Measurements from ENCODE around the gene ZG16B. TPM values are rescaled to one million over a fixed set of nuclear protein-coding genes. Genes with fewer than 3 reads are reported as not detected.

Gene ZG16B
- total RNA-seq, 6 experiments from 2014 or later: 0.24 to 1.6 (median 0.50) TPM; not detected in 2

GRCh38 chr16:2787406-2787805 lies 42.7 kb upstream of the ZG16B start, which contains the start of gene PRSS33:
Gene PRSS33 (minus strand): TSS chr16:2787560. CDS start chr16:2786547, 1,013 bp downstream.
- H3K9me3 ChIP-seq: no peaks in the 10 kb centered on the region
- peaks cover 0 to 4% (median 0%) of the 10 kb centered on the region in 4 donors for H3K4me1 ChIP-seq
- H3K36me3 ChIP-seq: no peaks in the 10 kb centered on the region
- DNase-seq: no peak
- intact Hi-C loops (cut with DNase I): no loop called here
- peaks cover 0 to 12% of the 10 kb centered on the region in 2 donors for H3K27me3 ChIP-seq
- no peak within 1 kb of the TSS for H3K4me3 ChIP-seq
- ATAC-seq: no peak
- H3K27ac ChIP-seq: no peak within 1 kb of the TSS
- 19% methylated on average over 7 of the region's 10 CpGs for WGBS (ENCODE audit: insufficient coverage, low coverage, low lambda C conversion rate, missing lambda C conversion rate)
- TF ChIP-seq CTCF (IDR thresholded peaks at IDR 0.05): no peak
- TF ChIP-seq POLR2A (IDR thresholded peaks at IDR 0.05): no peak

GRCh38 chr16:2787961-2788360 lies 42.1 kb upstream of the ZG16B start:
- 7% methylated on average over 3 of the region's 7 CpGs for WGBS (ENCODE audit: insufficient coverage, low coverage, low lambda C conversion rate, missing lambda C conversion rate)
- Histone ChIP-seq H3K9me3 (no peaks in the 10 kb centered on the region), H3K27ac (no peak overlapping the region), H3K4me3 (no peak overlapping the region), H3K4me1 (peaks cover 0 to 4% (median 0%) of the 10 kb centered on the region in 4 donors), H3K27me3 (peaks cover 0 to 12% of the 10 kb centered on the region in 2 donors), H3K36me3 (no peaks in the 10 kb centered on the region)
- DNase-seq (no peak), ATAC-seq (no peak)
- TF ChIP-seq POLR2A (IDR thresholded peaks at IDR 0.05) (no peak), CTCF (IDR thresholded peaks at IDR 0.05) (no peak)
- intact Hi-C loops (cut with DNase I): no loop called here

GRCh38 chr16:2790631-2791030 lies 39.5 kb upstream of the ZG16B start:
- 80% methylated on average over 2 of the region's 5 CpGs for WGBS (ENCODE audit: insufficient coverage, low coverage, low lambda C conversion rate, missing lambda C conversion rate)

GRCh38 chr16:2791174-2791573 lies 38.9 kb upstream of the ZG16B start:
- H3K36me3 ChIP-seq: no peaks in the 10 kb centered on the region
- H3K27ac ChIP-seq: no peak overlapping the region
- DNase-seq (peak in 1 of 3 donors; percentile 33), ATAC-seq (no peak)
- TF ChIP-seq POLR2A (IDR thresholded peaks at IDR 0.05) (no peak), CTCF (IDR thresholded peaks at IDR 0.05) (no peak)
- no peak overlapping the region for H3K4me3 ChIP-seq
- no peaks in the 10 kb centered on the region for H3K4me1 ChIP-seq
- peaks cover 0 to 4% of the 10 kb centered on the region in 2 donors for H3K27me3 ChIP-seq
- no peaks in the 10 kb centered on the region for H3K9me3 ChIP-seq
- WGBS (ENCODE audit: insufficient coverage, low coverage, low lambda C conversion rate, missing lambda C conversion rate): 67% methylated on average over 4 of the region's 8 CpGs
- intact Hi-C loops (cut with DNase I): no loop called here

More at GRCh38 chr16:2790631-2791030, 39.5 kb upstream of the ZG16B start:
- Histone ChIP-seq H3K9me3 (no peaks in the 10 kb centered on the region), H3K36me3 (no peaks in the 10 kb centered on the region), H3K4me1 (no peaks in the 10 kb centered on the region), H3K27ac (no peak overlapping the region), H3K27me3 (peaks cover 0 to 9% of the 10 kb centered on the region in 2 donors), H3K4me3 (no peak overlapping the region)
- ATAC-seq: no peak
- peak in 1 of 3 donors; percentile 16 for DNase-seq
- intact Hi-C loops (cut with DNase I): no loop called here
- TF ChIP-seq POLR2A (IDR thresholded peaks at IDR 0.05) (no peak), CTCF (IDR thresholded peaks at IDR 0.05) (no peak)

- intact Hi-C loops (cut with DNase I): no loop called here
- H3K36me3 ChIP-seq: no peaks in the 10 kb centered on the region
- H3K27me3 ChIP-seq: no peaks in the 10 kb centered on the region
- no peaks in the 10 kb centered on the region for H3K9me3 ChIP-seq
- TF ChIP-seq CTCF (IDR thresholded peaks at IDR 0.05) (no peak), POLR2A (IDR thresholded peaks at IDR 0.05) (no peak)
- 63% methylated on average over 10 of the region's 10 CpGs for WGBS (ENCODE audit: insufficient coverage, low coverage, low lambda C conversion rate, missing lambda C conversion rate)
- H3K4me1 ChIP-seq: no peaks in the 10 kb centered on the region
- H3K4me3 ChIP-seq: no peak overlapping the region
- ATAC-seq (no peak), DNase-seq (no peak)
- no peak overlapping the region for H3K27ac ChIP-seq
These were observed 37.2 kb upstream of the ZG16B start for GRCh38 chr16:2792940-2793339.

All from right lobe of liver (tissue), 6 donors.